Subcutaneous adipose tissue (tissue), 4 donors: ENCODE results near the gene SPDEF. TPM values are rescaled to one million over a fixed set of nuclear protein-coding genes. Genes with fewer than 3 reads are reported as not detected.

Experiments used
- CTCF ChIP-seq: fragments of 450-650 bp; IDR thresholded peaks from one replicate; pipeline ENCODE4 v1.5.1; 2016; ENCODE audit warnings: low read depth, mild to moderate bottlenecking, control low read depth, antibody characterized with exemption, moderate library complexity
- total RNA-seq, 4 donors: library from RNA; depleted of rRNA; stranded (reverse); fragments of >200 nt; gene quantifications; one replicate each; pipeline ENCODE4 v1.1.0, GENCODE V29; 2016

SPDEF gene
- total RNA-seq, 4 donors from 2014 or later: 0.22 TPM; not detected in 3

GRCh38 chr6:34529665-34530327 is 26.3 kb downstream of the SPDEF start:
- TF ChIP-seq CTCF: no peak

- no peak for TF ChIP-seq CTCF
Observed at GRCh38 chr6:34528996-34529664, 27.0 kb downstream of the SPDEF start.

- TF ChIP-seq CTCF: no peak
Observed at GRCh38 chr6:34527751-34528670, 28.1 kb downstream of the SPDEF start.

GRCh38 chr6:34526992-34527728 is 29.0 kb downstream of the SPDEF start:
- no peak for TF ChIP-seq CTCF

GRCh38 chr6:34526241-34526972 is 29.7 kb downstream of the SPDEF start:
- TF ChIP-seq CTCF: no peak

GRCh38 chr6:34525431-34526175 is 30.5 kb downstream of the SPDEF start:
- no peak for TF ChIP-seq CTCF
